ENCODE results near the gene CD200R1.

DNA sequence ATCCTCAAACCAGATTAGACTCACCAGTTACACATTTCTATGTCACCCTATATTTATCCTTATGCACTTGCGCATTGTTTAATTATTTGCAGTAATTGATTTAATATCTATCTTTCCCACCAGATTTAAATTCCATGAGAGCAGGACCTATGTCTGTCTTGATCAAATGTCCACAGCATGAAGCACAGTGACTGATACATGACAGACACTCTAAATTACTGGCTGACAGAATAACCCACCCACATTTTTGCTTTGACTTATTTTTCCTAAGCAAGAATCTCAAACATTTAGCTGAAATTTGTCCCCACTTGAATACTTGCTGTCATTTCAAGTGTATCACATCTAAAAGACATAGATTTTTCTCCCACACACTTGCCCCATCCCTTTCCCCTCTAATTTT lies 7.5 kb downstream of the CD200R1 start:
- TF ChIP-seq, protein P1, sequence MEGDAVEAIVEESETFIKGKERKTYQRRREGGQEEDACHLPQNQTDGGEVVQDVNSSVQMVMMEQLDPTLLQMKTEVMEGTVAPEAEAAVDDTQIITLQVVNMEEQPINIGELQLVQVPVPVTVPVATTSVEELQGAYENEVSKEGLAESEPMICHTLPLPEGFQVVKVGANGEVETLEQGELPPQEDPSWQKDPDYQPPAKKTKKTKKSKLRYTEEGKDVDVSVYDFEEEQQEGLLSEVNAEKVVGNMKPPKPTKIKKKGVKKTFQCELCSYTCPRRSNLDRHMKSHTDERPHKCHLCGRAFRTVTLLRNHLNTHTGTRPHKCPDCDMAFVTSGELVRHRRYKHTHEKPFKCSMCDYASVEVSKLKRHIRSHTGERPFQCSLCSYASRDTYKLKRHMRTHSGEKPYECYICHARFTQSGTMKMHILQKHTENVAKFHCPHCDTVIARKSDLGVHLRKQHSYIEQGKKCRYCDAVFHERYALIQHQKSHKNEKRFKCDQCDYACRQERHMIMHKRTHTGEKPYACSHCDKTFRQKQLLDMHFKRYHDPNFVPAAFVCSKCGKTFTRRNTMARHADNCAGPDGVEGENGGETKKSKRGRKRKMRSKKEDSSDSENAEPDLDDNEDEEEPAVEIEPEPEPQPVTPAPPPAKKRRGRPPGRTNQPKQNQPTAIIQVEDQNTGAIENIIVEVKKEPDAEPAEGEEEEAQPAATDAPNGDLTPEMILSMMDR (conservative IDR thresholded peaks at IDR 0.05 in 1 of 2, IDR thresholded peaks at IDR 0.05 in 1 of 2; ENCODE audit: low read depth in 1 of 2, low read length in 2 of 2): no peak
- no peak for TF ChIP-seq EZH2 (IDR thresholded peaks at IDR 0.05; ENCODE audit: low read length, missing control alignments)
